ENCODE results near the gene ADSL. TPM values are rescaled to one million over a fixed set of nuclear protein-coding genes. Genes with fewer than 3 reads are reported as not detected.
"Not testable (repeated sequence)": the region's sequence is repeated elsewhere in the genome, so short reads cannot be mapped to it uniquely, and the experiment has no call there.

The ADSL gene
- total RNA-seq, 3 donors from 2014 or later (not counting 1 experiment from before 2014, with no cell fraction given): 31.3 to 49.8 (median 41.2) TPM

- no peak for DNase-seq
- H3K4me3 ChIP-seq (ENCODE audit: low read length): no peak overlapping the region
- H3K36me3 Mint-ChIP-seq: peaks cover 25% of the 10 kb centered on the region
- peaks cover 12% of the 10 kb centered on the region for H3K4me1 ChIP-seq (ENCODE audit: control insufficient read depth, insufficient read depth, low read length)
- peaks cover 41% of the 10 kb centered on the region for H3K36me3 ChIP-seq (ENCODE audit: control insufficient read depth, insufficient read depth, low read length)
- H3K27ac ChIP-seq (ENCODE audit: low read length): no peak overlapping the region
- no peak overlapping the region for H3K4me3 Mint-ChIP-seq
- WGBS (ENCODE audit: insufficient coverage): 96% methylated on average over 2 of the region's 3 CpGs
- no peak for ATAC-seq
- H3K9me3 ChIP-seq (ENCODE audit: control insufficient read depth, insufficient read depth, low read length): no peaks in the 10 kb centered on the region
- no peaks in the 10 kb centered on the region for H3K9me3 Mint-ChIP-seq
- no peak for TF ChIP-seq CTCF (IDR thresholded peaks at IDR 0.05)
- no peaks in the 10 kb centered on the region for H3K27me3 ChIP-seq (ENCODE audit: control insufficient read depth, insufficient read depth, low read length)
- no peak overlapping the region for H3K27ac Mint-ChIP-seq
- H3K4me1 Mint-ChIP-seq: peaks cover 7 to 9% of the 10 kb centered on the region in 2 donors
- intact Hi-C loops (cut with micrococcal nuclease): no loop called here
- no peaks in the 10 kb centered on the region for H3K27me3 Mint-ChIP-seq (ENCODE audit: low read depth in 2 of 2)
Observed at GRCh38 chr22:40368836-40369235, 22.5 kb downstream of the ADSL start.

DNA sequence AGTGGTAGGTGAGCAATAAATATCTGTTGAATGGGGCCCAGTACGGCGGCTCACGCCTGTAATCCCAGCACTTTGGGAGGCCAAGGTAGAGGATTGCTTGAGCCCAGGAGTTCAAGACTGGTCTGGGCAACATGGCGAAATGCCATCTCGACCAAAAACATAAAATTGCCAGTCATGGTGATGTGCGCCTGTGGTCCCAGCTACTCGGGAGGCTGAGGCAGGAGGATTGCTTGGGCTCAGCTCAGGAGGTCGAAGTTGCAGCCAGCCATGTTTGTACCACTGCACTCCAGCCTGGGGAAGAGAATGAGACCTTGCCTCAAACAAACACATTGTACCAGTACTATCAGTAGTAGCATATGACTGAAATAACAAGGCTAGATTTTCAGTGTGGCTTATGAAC is 28.3 kb downstream of the ADSL start:
- no peak overlapping the region for H3K4me3 Mint-ChIP-seq
- H3K4me3 ChIP-seq (ENCODE audit: low read length): no peak overlapping the region
- H3K27me3 Mint-ChIP-seq (ENCODE audit: low read depth in 2 of 2): no peaks in the 10 kb centered on the region
- no peaks in the 10 kb centered on the region for H3K9me3 Mint-ChIP-seq
- H3K9me3 ChIP-seq (ENCODE audit: control insufficient read depth, insufficient read depth, low read length): no peaks in the 10 kb centered on the region
- DNase-seq (no peak), ATAC-seq (no peak)
- H3K27ac Mint-ChIP-seq: no peak overlapping the region
- no peaks in the 10 kb centered on the region for H3K36me3 ChIP-seq (ENCODE audit: control insufficient read depth, insufficient read depth, low read length)
- no peak for TF ChIP-seq CTCF (IDR thresholded peaks at IDR 0.05)
- no peak overlapping the region for H3K27ac ChIP-seq (ENCODE audit: low read length)
- H3K36me3 Mint-ChIP-seq: no peaks in the 10 kb centered on the region
- intact Hi-C loops (cut with micrococcal nuclease): no loop called here
- H3K4me1 ChIP-seq (ENCODE audit: control insufficient read depth, insufficient read depth, low read length): peaks cover 15% of the 10 kb centered on the region
- WGBS (ENCODE audit: insufficient coverage): 96% methylated on average over 8 of the region's 8 CpGs
- no peaks in the 10 kb centered on the region for H3K27me3 ChIP-seq (ENCODE audit: control insufficient read depth, insufficient read depth, low read length)
- peaks cover 17% of the 10 kb centered on the region in 2 donors for H3K4me1 Mint-ChIP-seq

GRCh38 chr22:40376149-40376548 is 29.8 kb downstream of the ADSL start:
- H3K4me3 Mint-ChIP-seq: no peak overlapping the region
- H3K4me1 Mint-ChIP-seq: peaks cover 14 to 16% of the 10 kb centered on the region in 2 donors
- no peak for TF ChIP-seq CTCF (IDR thresholded peaks at IDR 0.05)

GRCh38 chr22:40377931-40378330 is 31.6 kb downstream of the ADSL start:
- Histone ChIP-seq H3K36me3 (ENCODE audit: control insufficient read depth, insufficient read depth, low read length) (no peaks in the 10 kb centered on the region), H3K27ac (ENCODE audit: low read length) (no peak overlapping the region), H3K27me3 (ENCODE audit: control insufficient read depth, insufficient read depth, low read length) (no peaks in the 10 kb centered on the region), H3K9me3 (ENCODE audit: control insufficient read depth, insufficient read depth, low read length) (no peaks in the 10 kb centered on the region), H3K4me3 (ENCODE audit: low read length) (no peak overlapping the region), H3K4me1 (ENCODE audit: control insufficient read depth, insufficient read depth, low read length) (peaks cover 4% of the 10 kb centered on the region)
- Mint-ChIP-seq H3K27me3 (ENCODE audit: low read depth in 2 of 2) (no peaks in the 10 kb centered on the region), H3K4me3 (no peak overlapping the region), H3K27ac (no peak overlapping the region), H3K9me3 (no peaks in the 10 kb centered on the region), H3K36me3 (no peaks in the 10 kb centered on the region), H3K4me1 (peaks cover 8 to 18% of the 10 kb centered on the region in 2 donors)
- intact Hi-C loops (cut with micrococcal nuclease): no loop called here
- 88% methylated on average over 2 of the region's 2 CpGs for WGBS (ENCODE audit: insufficient coverage)
- DNase-seq (no peak), ATAC-seq (no peak)
- TF ChIP-seq CTCF (IDR thresholded peaks at IDR 0.05): no peak

More at GRCh38 chr22:40376149-40376548, 29.8 kb downstream of the ADSL start:
- no peak overlapping the region for H3K27ac ChIP-seq (ENCODE audit: low read length)
- H3K27ac Mint-ChIP-seq: no peak overlapping the region
- H3K36me3 Mint-ChIP-seq: no peaks in the 10 kb centered on the region
- H3K4me1 ChIP-seq (ENCODE audit: control insufficient read depth, insufficient read depth, low read length): peaks cover 9% of the 10 kb centered on the region
- no peak for DNase-seq
- no peak for ATAC-seq
- no peaks in the 10 kb centered on the region for H3K27me3 Mint-ChIP-seq (ENCODE audit: low read depth in 2 of 2)
- no peak overlapping the region for H3K4me3 ChIP-seq (ENCODE audit: low read length)
- WGBS (ENCODE audit: insufficient coverage): 68% methylated on average over 5 of the region's 5 CpGs
- H3K9me3 ChIP-seq (ENCODE audit: control insufficient read depth, insufficient read depth, low read length): no peaks in the 10 kb centered on the region
- intact Hi-C loops (cut with micrococcal nuclease): no loop called here
- no peaks in the 10 kb centered on the region for H3K36me3 ChIP-seq (ENCODE audit: control insufficient read depth, insufficient read depth, low read length)
- H3K27me3 ChIP-seq (ENCODE audit: control insufficient read depth, insufficient read depth, low read length): no peaks in the 10 kb centered on the region
- no peaks in the 10 kb centered on the region for H3K9me3 Mint-ChIP-seq

GRCh38 chr22:40378448-40378847 is 32.1 kb downstream of the ADSL start:
- H3K27ac ChIP-seq (ENCODE audit: low read length); H3K4me3 ChIP-seq (ENCODE audit: low read length); H3K9me3 ChIP-seq (ENCODE audit: control insufficient read depth, insufficient read depth, low read length); H3K36me3 Mint-ChIP-seq; H3K4me3 Mint-ChIP-seq; H3K36me3 ChIP-seq (ENCODE audit: control insufficient read depth, insufficient read depth, low read length); H3K9me3 Mint-ChIP-seq; DNase-seq; H3K27me3 Mint-ChIP-seq (ENCODE audit: low read depth in 2 of 2); ATAC-seq; H3K27ac Mint-ChIP-seq; H3K27me3 ChIP-seq (ENCODE audit: control insufficient read depth, insufficient read depth, low read length); H3K4me1 ChIP-seq (ENCODE audit: control insufficient read depth, insufficient read depth, low read length); intact Hi-C loops (cut with micrococcal nuclease): not testable (repeated sequence)
- WGBS (ENCODE audit: insufficient coverage): 89% methylated on average over 10 of the region's 11 CpGs
- H3K4me1 Mint-ChIP-seq: peaks cover 11 to 21% of the 10 kb centered on the region in 2 donors
